ENCODE measurements around the gene MRAS. TPM values are rescaled to one million over a fixed set of nuclear protein-coding genes. Genes with fewer than 3 reads are reported as not detected.

MRAS gene
- total RNA-seq, 1 donor from 2014 or later = 17.2 TPM

- no peak for TF ChIP-seq CTCF (conservative IDR thresholded peaks at IDR 0.05; ENCODE audit: low read depth, low read length)
- DNase-seq (ENCODE audit: low read depth) = no peak
- H3K4me3 ChIP-seq (ENCODE audit: low read depth, low read length) = no peak overlapping the region
Measured at GRCh38 chr3:138365253-138365555, 16.8 kb downstream of the MRAS start.

GRCh38 chr3:138366006-138366759, 17.8 kb downstream of the MRAS start:
- no peak for DNase-seq (ENCODE audit: low read depth)
- TF ChIP-seq CTCF (conservative IDR thresholded peaks at IDR 0.05; ENCODE audit: low read depth, low read length) = no peak
- no peak overlapping the region for H3K4me3 ChIP-seq (ENCODE audit: low read depth, low read length)

GRCh38 chr3:138367326-138367850, 19.0 kb downstream of the MRAS start:
- DNase-seq (ENCODE audit: low read depth) = no peak
- no peak for TF ChIP-seq CTCF (conservative IDR thresholded peaks at IDR 0.05; ENCODE audit: low read depth, low read length)
- H3K4me3 ChIP-seq (ENCODE audit: low read depth, low read length) = no peak overlapping the region

GRCh38 chr3:138367911-138368310, 19.5 kb downstream of the MRAS start:
- no peak overlapping the region for H3K4me3 ChIP-seq (ENCODE audit: low read depth, low read length)
- TF ChIP-seq CTCF (conservative IDR thresholded peaks at IDR 0.05; ENCODE audit: low read depth, low read length) = no peak
- DNase-seq (ENCODE audit: low read depth) = no peak

GRCh38 chr3:138369151-138369900, 20.9 kb downstream of the MRAS start:
- H3K4me3 ChIP-seq (ENCODE audit: low read depth, low read length) = no peak overlapping the region
- TF ChIP-seq CTCF (conservative IDR thresholded peaks at IDR 0.05; ENCODE audit: low read depth, low read length) = no peak
- DNase-seq (ENCODE audit: low read depth) = no peak

- no peak overlapping the region for H3K4me3 ChIP-seq (ENCODE audit: low read depth, low read length)
- TF ChIP-seq CTCF (conservative IDR thresholded peaks at IDR 0.05; ENCODE audit: low read depth, low read length) = no peak
- DNase-seq (ENCODE audit: low read depth) = no peak
Measured at GRCh38 chr3:138370321-138370720, 21.9 kb downstream of the MRAS start.

All from epithelial cell of proximal tubule (primary cell).